Non-pigmented ciliary epithelial cell (primary cell): Measurements from ENCODE around the gene CNGA1.

Experiments
- DNase-seq: peaks from one replicate; pipeline ENCODE4 v3.0.0-alpha.2; 2010; ENCODE audit warnings: low read depth

Gene CNGA1

DNA sequence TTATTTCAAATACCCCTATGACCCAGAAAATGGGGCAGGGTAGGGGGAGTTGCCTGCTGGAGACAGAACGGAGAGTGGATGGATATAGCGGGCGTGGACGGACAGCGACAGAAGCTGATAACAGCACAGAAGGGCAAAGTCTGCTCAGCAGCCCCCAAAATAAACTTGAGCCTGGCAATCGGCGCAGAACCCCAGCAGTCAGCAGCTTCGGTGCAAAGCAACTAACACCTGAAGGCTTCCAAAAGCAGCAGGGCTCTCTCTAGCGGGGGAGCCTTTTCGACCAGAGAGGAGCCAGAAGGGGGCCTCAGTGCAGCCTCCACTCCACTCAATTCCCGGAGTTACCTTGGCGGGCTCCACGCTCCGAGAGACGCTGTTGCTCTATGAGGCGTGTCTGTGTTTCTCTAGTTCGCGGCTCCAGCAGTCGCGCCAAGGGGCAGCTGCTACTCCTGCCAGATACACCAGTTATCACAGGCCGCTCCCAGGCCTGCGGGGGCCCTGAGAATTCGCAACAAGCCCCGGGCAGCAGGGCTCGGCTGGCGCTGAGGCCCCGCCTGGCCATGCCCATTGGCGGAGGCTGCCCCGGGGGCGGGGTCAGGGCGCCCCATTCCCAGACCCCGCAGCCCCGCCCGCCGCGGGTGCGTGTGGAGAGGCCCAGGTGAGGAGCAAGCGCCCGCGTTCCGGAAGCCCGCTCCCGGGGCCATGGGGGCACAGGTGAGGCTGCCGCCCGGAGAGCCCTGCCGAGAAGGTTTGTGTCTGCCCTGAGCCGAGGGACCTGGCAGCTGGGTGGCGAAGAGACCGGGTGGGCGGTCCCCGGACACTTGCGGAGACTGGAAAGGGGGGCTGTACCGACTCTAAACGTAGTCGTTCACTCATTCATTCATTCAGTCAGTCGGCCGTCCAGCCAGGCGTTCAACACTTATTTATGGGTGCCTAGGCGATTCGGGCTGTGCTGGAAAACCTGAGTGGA lies at the start of gene CNGA1, which contains the start of gene NIPAL1:
CNGA1 (minus strand) TSS at position 541 of the 967 bp plus-strand sequence. CDS start 63,992 bp downstream, outside the sequence.
NIPAL1 (plus strand) TSS at position 632 of the 967 bp plus-strand sequence; CDS start at position 700, 68 bp downstream.
- no peak for DNase-seq

DNA sequence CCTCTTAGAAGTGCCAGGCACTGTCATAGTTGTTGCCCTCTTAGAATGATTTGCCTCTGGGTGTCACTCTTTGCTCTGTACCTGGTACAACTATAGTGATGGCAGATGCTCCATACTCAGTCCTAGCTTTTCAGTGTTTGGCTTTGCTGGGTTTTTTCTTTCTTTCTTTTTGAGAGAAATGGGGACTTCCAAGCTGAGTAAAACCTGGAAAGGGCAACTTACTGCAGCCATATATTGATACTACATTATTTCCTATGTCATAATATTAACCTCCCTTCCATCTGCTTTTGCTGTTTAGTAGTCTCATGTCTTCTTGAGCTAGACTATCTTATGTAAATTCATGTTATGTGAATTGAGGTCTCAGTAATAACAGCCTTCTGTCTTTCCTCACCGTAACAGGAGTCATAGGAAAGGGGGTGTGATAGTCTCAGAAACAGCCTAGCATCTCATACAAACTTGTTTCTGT lies 49.1 kb upstream of the CNGA1 start:
- DNase-seq: no peak

DNA sequence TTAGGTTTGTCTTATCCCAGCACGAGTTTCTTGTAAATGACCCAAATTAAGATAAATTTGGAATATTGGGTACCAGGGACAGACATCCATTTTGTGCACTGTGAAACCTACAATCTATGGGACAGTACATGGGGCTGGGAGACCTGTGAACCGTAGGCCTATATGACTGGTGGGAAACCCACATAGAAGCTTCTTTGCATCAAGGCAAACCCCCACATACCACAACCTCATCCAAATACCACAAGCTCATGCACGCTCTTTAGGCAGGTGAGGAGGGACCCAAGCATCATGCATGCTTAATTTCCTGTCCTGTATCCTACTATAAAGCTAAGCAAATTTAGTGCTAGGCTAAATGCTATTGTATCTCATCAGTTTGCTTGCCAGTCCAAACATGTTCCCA lies 47.9 kb upstream of the CNGA1 start:
- no peak for DNase-seq

DNA sequence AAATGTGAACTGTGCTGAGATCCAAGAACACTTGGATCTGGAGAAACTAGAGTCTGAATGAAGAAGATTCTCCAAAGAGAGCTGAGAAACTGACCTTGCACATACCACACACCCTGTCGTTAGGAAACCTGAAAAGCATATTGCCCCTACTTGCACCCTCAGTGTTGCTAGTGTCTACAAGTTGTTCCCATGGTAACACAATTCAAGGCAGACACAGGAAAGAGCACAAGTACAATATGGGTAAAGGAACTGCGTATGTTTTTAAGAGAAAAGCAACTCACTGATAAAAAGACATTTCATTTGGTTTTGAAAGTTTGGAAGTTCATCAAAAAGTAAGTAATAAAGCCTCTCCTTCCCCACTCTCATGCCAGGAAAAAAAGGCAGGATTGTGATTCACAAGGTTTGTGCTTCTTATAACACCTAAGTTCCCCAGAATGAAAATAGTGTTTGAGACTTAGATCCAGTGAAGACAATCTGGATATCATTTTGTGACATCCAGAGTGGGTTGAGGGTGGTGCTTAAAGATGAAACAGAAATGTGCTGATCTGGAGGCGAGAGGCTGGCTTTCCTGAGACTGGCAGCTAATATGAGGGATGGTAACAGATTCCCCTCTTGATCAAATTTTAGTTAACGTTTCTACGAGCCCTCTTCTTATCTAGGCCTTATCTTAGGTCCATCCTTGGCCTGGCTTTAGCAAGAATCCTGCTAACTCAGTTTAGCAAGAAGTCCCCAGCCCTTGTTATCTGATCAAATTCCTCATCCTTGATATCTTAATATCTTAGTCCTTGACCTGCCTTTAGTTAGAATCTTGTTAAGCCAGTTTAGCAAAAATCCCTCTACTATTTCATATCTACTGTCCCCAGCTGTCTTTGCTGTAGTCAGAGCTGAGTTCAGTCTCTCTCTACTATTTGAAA lies 42.4 kb upstream of the CNGA1 start:
- no peak for DNase-seq

DNA sequence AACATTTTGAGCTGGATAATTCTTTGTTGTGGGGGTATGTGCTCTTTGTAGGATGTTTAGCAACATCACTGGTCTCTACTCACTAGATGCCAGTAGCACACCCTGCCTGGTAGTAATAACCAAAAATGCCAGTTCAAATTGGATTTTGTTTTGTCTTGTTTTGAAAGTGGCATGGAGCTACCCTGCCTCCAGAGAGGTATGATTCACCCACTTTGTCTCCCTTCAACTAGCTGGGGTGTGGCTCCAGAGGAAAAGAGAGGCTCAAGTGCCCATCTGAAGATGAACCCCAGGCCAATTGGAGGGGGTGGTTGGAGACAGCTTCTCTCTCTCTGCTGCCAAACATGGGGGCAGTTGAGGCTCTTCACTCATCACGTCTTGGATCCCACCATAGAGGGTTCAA lies 34.6 kb upstream of the CNGA1 start:
- no peak for DNase-seq

DNA sequence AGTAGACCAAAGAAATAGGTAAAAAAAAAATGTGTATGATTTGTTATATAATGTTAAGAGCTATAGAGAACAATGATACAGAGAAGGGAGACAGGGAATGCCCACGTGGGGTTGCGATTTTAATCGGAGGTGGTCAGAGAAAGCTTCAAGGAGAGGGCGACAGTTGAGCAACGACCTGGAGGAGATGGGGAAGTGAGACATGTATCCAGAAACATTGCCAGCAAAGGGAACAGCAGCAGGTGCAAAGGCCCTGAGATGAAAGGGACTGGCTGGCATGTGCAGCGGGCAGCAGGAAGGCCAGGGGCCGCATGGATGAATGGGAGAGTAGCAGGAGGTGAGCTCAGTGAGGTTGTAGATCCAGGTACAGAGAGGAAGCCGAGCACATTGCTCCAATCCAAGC lies 33.0 kb upstream of the CNGA1 start:
- no peak for DNase-seq

DNA sequence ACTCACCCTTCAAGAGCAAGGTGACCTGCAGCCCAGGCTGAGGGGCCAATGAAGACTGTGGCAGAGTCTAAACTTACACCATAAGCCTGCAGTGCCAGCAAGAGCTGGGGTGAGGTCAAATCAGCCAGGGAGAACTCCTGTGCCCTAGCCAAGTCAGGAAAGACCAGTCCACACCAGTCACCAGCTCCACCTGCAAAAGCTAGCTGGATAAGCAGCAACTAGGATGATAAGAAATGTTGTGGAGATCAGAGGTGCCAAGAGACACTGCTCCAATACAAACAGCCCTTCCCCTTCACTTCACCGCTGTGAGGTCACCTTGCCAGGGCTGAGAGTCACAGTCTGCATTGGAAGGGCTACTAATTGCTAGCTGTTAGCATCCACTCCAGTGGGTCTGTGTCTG lies 31.4 kb upstream of the CNGA1 start:
- DNase-seq: no peak

DNA sequence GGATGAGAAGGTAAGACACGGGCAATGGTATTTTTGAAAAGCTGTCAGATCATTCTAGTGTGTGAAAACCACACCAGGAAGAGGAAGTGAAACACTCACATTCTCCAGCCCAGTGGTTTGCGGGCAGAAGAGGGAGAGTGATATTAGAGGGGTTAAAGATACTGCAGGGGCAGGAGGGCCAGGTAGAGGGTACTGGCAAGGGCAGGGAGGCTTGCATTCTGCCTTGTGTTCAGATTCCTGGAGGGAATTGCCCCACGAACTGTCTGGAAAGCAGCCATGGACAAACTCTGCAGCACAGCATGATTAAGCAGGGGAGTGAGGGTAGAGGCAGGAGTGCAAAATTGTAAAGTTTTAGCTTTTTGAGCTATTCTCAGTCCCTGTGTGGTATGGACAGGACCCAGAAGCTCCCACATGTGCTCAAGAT lies 31.0 kb upstream of the CNGA1 start:
- no peak for DNase-seq

DNA sequence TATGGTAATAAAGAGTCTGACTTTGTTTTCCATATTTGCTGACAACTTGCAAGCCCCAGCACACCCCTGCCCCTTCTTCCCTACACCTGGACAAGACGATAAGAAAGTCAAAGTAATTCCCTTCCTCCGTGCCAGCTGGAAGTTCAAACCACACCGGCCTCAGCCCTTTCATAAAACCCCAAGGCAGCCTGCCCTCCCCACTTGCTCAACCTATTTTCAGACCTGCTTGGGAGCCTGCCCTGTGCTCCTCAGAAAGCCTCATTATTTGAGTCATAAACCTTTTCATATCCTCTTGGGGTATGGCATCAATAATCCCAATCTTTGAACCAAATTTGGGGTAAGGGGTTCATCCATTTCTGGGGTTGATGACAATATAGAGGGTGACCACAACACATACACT lies 29.6 kb upstream of the CNGA1 start:
- no peak for DNase-seq

DNA sequence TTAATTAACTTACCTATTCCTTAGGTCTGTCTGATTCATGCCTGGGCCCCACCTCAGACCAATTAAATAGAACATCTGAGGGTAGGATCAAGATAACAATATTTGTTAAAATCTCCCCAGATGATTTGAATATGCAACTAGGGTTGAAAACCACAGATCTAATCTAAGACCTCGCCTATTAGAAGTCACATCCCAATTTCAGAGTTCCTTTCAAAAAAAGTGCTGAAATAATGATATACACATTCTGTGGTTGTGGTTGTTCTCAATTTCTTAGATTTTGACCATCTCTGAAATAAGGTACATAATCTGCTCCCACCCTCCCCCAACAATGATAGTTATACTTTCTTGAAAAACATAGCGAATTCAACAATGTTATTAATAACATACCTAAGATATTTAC lies 27.8 kb upstream of the CNGA1 start:
- no peak for DNase-seq

DNA sequence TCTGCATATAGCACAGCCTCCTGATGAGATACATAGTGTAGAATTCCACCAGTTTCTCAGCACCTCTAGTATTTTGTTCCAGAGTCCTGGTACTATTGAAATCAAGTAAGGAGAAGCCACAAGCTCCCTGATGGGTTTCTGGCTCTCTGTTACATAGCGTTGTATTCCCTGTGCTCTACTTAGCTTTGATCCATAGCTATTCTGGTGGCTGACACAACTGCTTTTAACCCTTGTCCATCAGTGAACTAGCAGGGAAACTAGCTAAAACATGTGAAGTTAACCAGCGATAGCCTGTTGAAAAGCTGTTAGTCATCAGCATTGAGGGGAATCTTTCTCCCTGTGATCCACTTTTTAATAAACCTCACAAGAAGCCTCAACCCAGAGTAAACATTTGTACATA lies 27.0 kb upstream of the CNGA1 start:
- DNase-seq: no peak

DNA sequence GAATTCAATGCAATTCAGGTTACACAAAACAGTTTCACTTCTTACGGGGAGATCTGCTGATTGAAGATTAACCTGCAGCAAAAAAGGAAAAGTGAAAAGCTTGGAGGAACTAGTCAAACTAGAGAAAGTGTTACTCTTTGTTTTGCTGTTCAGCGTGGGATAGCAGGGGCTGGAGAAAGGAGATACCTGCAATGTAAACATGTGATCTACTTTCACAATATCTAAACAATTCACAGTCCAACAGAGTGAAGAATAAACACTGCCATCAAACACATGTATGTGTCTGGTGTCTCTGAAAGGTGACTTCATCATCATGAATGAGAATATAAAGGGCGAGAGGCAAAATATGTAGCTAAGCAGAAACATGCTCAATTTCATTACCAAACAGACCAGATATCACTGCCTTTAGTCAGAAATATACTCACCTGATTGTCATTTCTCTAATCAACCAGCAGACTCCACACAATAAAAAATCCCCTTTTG lies 26.5 kb upstream of the CNGA1 start:
- DNase-seq: no peak

DNA sequence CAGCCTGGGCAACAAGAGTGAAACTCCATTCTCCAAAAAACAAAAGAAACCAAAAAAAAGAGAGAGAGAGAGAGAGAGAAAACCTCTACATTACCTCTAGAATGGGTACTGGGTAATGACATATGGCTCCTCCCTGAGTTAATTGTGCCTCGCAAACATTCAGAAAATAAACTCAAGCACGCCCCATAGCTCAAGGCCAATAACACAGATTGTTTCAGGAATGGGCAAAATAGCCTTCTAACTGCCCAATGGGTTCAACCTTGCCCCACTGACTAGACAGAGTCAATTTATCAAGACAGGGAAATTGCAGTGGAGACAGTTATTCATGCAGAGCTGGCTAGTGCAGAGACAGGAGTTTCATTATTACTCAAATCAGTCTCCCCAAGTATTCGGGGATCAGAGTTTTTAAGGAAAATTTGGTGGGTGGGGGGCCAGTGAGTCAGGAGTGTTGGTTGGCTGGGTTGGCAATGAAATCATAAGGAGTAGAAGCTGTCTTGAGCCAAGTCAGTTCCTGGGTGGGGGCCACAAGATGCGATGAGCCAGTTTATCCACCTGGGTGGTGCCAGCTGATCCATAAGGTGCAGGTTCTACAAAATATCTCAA lies 25.2 kb upstream of the CNGA1 start:
- no peak for DNase-seq

DNA sequence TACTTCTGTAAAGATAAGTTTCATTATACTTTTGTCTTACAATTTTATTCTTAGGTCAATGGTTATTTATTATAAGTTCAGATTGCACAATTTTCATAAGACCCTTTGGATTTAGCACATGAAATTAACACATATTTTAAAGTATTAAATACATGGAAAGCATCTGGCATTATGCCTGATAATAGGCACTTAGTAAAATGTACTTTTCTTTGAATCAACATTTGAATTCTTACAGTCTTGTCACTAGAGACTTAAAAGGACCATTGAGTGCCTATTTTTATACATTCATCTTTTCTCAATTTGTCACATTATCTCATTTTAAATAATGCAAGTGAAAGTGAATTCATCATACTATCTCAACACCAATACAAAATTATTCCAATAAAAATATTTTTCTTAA lies 23.1 kb upstream of the CNGA1 start:
- DNase-seq: no peak

DNA sequence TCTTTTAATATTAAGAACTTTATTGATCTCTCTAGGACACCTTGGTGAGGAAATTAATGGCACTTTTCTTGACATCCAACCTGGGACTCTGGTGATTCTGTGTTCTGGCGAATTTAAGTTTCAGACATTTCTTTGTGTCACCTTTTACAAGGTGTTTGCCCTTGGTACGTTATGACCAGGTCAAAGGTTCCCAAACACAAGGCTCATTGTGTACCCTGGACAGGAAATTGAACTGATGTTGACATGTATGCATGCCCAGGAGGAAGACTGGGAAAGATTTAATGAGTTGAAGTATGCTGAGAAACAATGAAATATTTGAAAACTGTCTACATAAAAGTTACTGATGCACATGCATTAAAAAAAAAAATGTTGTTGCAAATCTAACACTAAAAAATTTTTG lies 22.2 kb upstream of the CNGA1 start:
- DNase-seq: no peak

DNA sequence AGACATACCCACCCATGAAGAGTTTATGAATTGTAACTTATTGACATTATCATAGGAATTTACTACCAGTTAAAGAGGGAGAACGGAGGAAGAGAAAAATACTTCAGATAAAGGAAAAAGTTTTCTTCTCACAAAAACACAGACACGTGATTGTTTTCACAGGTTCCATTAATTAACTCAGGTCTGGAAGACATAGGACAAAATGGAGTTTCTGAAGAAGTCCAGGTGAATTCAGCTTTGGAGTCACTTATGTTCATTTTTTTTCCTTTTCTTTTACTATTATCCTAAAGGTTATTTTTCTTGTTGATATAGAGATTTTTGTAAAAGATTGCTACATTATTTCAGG lies 20.6 kb upstream of the CNGA1 start:
- no peak for DNase-seq

DNA sequence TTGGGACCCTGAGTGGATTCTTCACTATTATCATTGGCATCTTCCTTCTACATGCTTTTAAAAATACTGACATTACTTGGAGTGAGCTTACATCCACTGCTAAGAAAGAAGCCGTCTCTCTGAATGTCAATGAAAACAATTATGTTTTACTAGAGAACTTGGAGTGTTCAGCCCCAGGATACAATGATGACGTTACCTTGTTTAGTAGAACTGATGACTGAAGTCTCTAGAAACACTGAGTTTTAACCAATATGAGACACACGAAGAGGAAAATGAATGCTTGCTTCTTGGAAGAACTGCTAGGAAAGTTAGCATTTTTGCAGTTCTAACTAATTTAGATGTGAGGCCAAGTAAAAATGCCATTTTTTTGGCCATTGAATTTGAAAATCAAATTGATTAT lies 19.5 kb upstream of the CNGA1 start:
- no peak for DNase-seq

DNA sequence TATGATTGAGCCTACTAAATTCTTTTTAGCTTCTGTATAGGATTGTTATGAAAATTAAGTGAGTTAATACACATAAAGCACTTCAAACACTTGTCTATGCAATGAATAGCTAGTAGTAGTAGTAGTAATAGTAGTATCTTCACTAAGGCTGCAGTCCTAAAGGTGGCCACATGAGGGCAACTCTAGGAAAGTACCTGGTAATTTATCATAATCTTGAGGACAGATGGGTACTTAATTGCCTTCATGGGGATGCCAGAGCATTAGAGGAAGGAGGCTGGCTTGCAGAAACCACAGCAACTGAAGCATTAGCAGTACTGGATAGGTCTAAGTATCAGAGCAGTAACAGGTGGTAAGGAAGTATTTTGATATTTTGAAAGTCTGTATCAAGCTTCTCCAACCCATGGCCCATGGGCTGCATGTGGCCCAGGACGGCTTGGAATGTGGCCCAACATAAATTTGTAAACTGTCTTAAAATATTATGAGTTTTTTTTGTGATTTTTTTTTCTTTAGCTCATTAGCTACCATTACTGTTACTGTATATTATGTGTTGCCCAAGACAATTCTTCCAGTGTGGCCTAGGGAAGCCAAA lies 17.4 kb upstream of the CNGA1 start:
- DNase-seq: no peak

DNA sequence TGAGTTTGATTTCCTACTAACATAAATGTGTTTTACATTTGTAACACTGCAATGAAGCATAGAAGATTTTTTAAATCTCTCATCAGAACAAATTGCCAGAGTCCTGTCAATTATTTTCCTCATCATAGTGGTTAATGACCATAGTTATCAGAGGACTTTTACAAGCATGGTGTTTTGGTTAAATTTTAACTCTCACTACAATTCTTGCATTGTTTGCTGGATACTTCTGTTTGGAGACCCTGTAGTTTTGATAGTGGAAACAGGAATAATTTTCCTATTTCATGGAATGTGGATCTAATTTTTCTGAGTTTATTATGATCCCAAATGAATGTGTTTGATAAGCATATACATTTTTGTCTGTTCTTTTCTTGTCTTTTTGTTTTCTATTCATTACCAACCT lies 16.9 kb upstream of the CNGA1 start:
- no peak for DNase-seq

DNA sequence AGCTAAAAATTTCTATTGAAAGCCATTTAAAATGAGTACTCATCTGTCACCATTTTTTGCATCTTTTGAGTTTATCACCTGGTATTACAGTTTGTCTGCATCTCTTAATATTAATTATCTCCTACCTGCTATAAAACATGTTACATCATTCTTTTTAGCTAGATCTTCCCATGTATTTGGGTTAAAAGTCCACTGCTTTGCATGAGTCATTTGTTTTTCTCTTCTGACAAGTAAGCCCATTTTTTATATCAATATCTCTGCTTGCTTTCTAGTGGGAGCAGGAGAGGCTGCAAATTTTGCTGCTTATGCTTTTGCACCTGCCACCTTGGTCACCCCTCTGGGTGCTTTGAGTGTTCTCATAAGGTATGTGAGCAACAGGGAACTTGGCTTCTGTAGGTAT lies 16.2 kb upstream of the CNGA1 start:
- DNase-seq: no peak

DNA sequence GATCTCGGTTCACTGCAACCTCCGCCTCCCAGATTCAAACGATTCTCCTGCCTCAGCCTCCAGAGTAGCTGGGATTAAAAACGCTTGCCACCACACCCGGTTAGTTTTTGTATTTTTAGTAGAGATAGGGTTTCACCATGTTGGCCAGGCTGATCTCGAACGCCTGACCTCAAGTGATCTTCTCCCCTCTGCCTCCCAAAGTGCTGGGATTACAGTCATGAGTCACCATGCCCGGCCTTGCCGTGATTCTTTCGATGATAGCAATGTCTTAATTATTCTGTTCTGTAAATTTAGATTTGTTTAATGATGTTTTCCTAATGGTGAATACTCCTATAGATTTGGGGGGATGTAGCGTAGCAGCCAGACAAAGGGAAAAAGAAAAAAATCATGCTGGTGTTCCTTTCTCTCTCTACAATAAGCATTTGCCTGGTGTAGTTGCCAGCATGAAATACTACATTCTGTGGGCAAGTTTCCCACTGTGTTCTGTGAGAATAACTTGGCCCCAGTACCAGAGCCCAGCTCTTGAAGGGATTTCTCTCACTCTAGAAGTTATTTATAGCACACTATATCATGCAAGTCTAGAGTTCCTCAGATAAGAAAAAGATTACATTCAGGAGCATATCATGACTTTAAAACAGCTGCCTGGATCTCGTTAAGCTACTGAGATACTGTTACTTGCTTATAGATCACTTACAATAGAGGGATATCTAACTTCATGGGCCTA lies 15.5 kb upstream of the CNGA1 start:
- DNase-seq: peak; percentile 43
